WERI-Rb-1 (cell line): ENCODE results near the gene TNNT2.

Experiments used
- DNase-seq: peaks from one replicate; pipeline ENCODE4 v3.0.0-alpha.2; 2020
- H3K27ac ChIP-seq: fragments of 250-450 bp; sonication (Bioruptor Pico); 2 replicates; pipeline ENCODE4 v1.5.1; 2020; ENCODE audit warnings: mild to moderate bottlenecking, moderate library complexity
- H3K27me3 ChIP-seq: fragments of 250-450 bp; sonication (Bioruptor Pico); 2 replicates; pipeline ENCODE4 v1.5.1; 2021; ENCODE audit warnings: mild to moderate bottlenecking, low read depth, moderate library complexity; ENCODE audit not compliant: insufficient read depth, severe bottlenecking
- H3K36me3 ChIP-seq: fragments of 250-450 bp; sonication (Bioruptor Pico); 2 replicates; pipeline ENCODE4 v1.5.1; 2020; ENCODE audit warnings: mild to moderate bottlenecking, moderate library complexity
- H3K4me3 ChIP-seq: 2 replicates; pipeline ENCODE4 v1.5.1; 2011; ENCODE audit warnings: low read depth, mild to moderate bottlenecking, control low read depth, low read length
- H3K9me3 ChIP-seq: fragments of 250-450 bp; sonication (Bioruptor Pico); 2 replicates; pipeline ENCODE4 v1.5.1; 2021; ENCODE audit warnings: mild to moderate bottlenecking, moderate library complexity; ENCODE audit not compliant: severe bottlenecking
- TF ChIP-seq, protein P1 (sequence below): IDR thresholded peaks from 2 replicates; pipeline ENCODE4 v1.5.1; 2011; ENCODE audit warnings: low read depth, mild to moderate bottlenecking, control low read depth, inconsistent platforms, low read length

The TNNT2 gene

DNA sequence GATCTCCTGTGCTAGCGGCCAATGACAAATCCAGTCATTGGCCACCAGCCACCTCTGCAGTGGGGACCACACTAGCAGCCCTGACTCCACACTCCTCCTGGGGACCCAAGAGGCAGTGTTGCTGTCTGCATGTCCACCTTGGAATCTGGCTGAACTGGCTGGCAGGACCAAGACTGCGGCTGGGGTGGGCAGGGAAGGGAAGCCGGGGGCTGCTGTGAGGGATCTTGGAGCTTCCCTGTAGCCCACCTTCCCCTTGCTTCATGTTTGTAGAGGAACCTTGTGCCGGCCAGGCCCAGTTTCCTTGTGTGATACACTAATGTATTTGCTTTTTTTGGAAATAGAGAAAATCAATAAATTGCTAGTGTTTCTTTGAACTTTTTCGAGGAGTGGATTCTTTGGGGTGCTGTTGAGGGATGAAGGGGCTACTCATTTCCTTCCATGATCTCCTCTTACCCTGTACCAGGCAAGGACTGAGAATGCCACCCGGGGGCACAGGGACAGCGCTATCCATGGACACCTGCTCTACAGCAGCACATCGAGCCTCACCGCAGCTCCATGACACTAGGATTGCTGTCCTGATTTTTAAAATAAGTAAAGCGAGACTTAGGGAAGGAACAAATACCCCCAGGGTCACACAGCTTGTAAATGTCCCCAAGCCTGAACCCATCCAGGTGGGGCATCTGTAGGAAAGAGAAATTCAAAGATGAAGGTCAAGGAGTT is 44.7 kb downstream of the TNNT2 start:
- H3K27ac ChIP-seq, result no peak overlapping the region
- TF ChIP-seq, protein P1, sequence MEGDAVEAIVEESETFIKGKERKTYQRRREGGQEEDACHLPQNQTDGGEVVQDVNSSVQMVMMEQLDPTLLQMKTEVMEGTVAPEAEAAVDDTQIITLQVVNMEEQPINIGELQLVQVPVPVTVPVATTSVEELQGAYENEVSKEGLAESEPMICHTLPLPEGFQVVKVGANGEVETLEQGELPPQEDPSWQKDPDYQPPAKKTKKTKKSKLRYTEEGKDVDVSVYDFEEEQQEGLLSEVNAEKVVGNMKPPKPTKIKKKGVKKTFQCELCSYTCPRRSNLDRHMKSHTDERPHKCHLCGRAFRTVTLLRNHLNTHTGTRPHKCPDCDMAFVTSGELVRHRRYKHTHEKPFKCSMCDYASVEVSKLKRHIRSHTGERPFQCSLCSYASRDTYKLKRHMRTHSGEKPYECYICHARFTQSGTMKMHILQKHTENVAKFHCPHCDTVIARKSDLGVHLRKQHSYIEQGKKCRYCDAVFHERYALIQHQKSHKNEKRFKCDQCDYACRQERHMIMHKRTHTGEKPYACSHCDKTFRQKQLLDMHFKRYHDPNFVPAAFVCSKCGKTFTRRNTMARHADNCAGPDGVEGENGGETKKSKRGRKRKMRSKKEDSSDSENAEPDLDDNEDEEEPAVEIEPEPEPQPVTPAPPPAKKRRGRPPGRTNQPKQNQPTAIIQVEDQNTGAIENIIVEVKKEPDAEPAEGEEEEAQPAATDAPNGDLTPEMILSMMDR, result no peak
- H3K36me3 ChIP-seq, result no peaks in the 10 kb centered on the region

DNA sequence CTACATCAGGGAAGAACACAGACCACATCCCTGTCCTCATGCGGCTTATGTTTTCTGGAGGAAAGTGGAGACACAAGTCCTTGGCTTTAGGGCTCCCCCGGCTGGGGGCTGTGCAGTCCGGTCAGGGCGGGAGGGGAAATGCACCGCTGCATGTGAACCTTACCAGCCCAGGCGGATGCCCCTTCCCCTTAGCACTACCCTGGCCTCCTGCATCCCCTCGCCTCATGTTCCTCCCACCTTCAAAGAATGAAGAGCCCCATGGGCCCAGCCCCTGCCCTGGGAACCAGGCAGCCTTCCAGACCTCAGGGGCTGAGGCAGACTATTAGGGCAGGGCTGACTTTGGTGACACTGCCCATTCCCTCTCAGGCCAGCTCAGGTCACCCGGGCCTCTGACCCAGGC is 45.5 kb downstream of the TNNT2 start:
- Histone ChIP-seq H3K9me3 (no peaks in the 10 kb centered on the region), H3K4me3 (no peak overlapping the region)
- DNase-seq, result no peak

More for the DNA sequence above, 44.7 kb downstream of the TNNT2 start:
- Histone ChIP-seq H3K4me3 (no peak overlapping the region), H3K9me3 (no peaks in the 10 kb centered on the region), H3K27me3 (no peaks in the 10 kb centered on the region)
- no peak for DNase-seq

DNA sequence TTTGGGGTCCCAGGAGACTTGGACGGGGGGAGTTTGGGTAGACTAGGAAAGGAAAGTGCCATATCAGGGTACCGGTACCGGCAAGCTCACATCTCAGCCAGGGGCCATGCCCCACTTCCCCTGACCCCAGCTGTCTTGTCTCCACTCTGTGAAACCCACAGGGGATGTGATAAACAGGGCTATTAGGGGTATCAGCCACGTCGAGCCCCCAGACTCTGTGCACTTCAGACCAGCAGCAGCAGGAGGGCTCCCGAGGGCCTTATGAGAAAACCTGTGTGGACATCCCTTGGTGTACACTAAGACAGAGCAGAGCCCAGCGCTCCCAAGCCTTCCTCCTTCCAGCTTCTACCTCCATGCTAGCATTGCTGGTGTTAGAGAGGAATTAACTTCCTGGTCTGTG is 46.3 kb downstream of the TNNT2 start:
- Histone ChIP-seq H3K27me3 (no peaks in the 10 kb centered on the region), H3K27ac (no peak overlapping the region), H3K9me3 (no peaks in the 10 kb centered on the region), H3K4me3 (no peak overlapping the region), H3K36me3 (no peaks in the 10 kb centered on the region)
- no peak for DNase-seq
- TF ChIP-seq, protein P1, result no peak

More for the DNA sequence above, 45.5 kb downstream of the TNNT2 start:
- no peaks in the 10 kb centered on the region for H3K36me3 ChIP-seq
- TF ChIP-seq, protein P1, result no peak
- no peaks in the 10 kb centered on the region for H3K27me3 ChIP-seq
- no peak overlapping the region for H3K27ac ChIP-seq

DNA sequence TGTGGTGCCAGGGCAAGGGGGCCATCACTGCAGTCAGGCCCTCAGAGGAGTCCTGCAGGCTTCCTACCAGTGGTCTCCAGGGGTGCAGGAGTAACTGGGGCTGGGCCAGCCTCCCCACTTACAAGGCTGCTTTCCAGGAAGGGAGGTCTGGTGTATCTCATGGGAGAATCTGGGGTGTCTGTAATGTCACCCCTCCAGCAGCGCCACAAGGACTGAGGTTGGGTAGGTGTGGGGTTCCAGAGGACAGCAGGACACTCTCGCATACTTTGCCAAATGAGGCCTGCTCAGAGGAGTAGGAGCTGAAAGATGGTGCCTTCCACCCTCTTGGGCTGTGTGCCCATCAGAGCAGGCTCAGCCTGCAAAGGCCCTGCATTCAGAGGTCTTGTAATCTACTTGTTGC is 46.9 kb downstream of the TNNT2 start:
- no peak overlapping the region for H3K4me3 ChIP-seq
- H3K36me3 ChIP-seq, result no peaks in the 10 kb centered on the region
- TF ChIP-seq, protein P1, result no peak
- H3K27ac ChIP-seq, result no peak overlapping the region
- DNase-seq, result no peak
- H3K9me3 ChIP-seq, result no peaks in the 10 kb centered on the region
- no peaks in the 10 kb centered on the region for H3K27me3 ChIP-seq

DNA sequence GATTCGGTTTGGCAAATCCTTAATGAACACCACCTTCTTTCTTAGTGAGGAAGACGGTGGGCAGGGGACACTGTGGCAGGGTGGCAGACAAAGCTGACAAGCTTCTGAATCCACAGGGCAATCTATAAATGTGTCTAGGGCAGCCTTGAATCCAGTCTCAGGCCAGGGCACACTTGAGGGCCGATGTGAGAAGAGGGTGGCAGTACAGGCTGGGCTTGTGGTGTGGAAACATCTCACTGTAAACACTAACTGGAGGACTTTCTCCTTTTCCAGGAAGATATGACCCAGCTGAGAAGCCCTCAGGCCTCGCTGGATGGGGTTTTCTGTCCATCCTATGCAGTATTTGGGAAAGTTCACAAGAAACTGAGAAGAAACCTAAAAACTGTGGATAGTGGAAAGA is 47.7 kb downstream of the TNNT2 start:
- TF ChIP-seq, protein P1, result no peak
- no peaks in the 10 kb centered on the region for H3K36me3 ChIP-seq
- no peak overlapping the region for H3K27ac ChIP-seq
- no peaks in the 10 kb centered on the region for H3K27me3 ChIP-seq
- DNase-seq, result no peak
- no peak overlapping the region for H3K4me3 ChIP-seq
- no peaks in the 10 kb centered on the region for H3K9me3 ChIP-seq

DNA sequence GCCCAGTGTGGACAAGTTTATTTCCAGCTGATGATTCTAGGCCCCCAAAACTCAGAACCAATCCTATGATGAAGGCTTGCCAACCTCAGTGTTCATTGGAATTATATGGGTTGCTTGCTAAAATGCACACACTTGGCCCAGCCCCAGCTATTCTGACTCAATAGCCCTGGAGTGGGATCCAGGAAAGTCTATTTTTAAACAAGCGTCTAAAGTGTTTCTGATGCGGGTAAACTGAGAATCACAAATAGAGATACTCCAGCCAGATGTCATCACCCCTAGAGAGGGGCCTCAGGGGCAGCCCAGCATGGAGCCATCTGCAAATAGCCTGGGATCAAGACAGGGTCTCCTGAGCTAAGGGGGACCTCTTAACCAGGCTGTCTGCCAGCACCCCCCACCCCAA is 48.2 kb downstream of the TNNT2 start:
- TF ChIP-seq, protein P1, result no peak
- no peak for DNase-seq
- Histone ChIP-seq H3K36me3 (no peaks in the 10 kb centered on the region), H3K27me3 (no peaks in the 10 kb centered on the region), H3K9me3 (no peaks in the 10 kb centered on the region), H3K4me3 (no peak overlapping the region), H3K27ac (no peak overlapping the region)
